Measurements from ENCODE around the gene BARX2.

- TF ChIP-seq CTCF (IDR thresholded peaks at IDR 0.05) (no peak), POLR2A (IDR thresholded peaks at IDR 0.05) (no peak)
Measured at GRCh38 chr11:129380413-129380812, 4.8 kb downstream of the BARX2 start.

Measured in adrenal gland (tissue), 5 donors.